T-helper 2 cell treated with Interferon-gamma antibody and Interleukin-4, amounts not matched to agents 5 μg/mL and 100 μg/mL, for 36 hours (primary cell): ENCODE measurements around the gene EEF1A1.

Experiments used
- DNase-seq: peaks from one replicate; pipeline ENCODE4 v3.0.0; 2021; ENCODE audit warnings: low spot score
- H3K27ac Mint-ChIP-seq: one replicate; pipeline ENCODE4 v1.8.0; 2021; ENCODE audit warnings: mild to moderate bottlenecking, mixed read lengths
- H3K27me3 Mint-ChIP-seq: one replicate; pipeline ENCODE4 v1.8.0; 2021; ENCODE audit warnings: low read depth, mixed read lengths
- H3K36me3 Mint-ChIP-seq: one replicate; pipeline ENCODE4 v1.8.0; 2021; ENCODE audit warnings: low read depth, mixed read lengths
- H3K4me1 Mint-ChIP-seq: one replicate; pipeline ENCODE4 v1.8.0; 2021; ENCODE audit warnings: low read depth, mixed read lengths
- H3K4me3 Mint-ChIP-seq: one replicate; pipeline ENCODE4 v1.8.0; 2022; ENCODE audit warnings: mild to moderate bottlenecking, moderate library complexity, mixed read lengths
- H3K9me3 Mint-ChIP-seq: one replicate; pipeline ENCODE4 v1.8.0; 2021; ENCODE audit warnings: mixed read lengths

EEF1A1 gene

DNA sequence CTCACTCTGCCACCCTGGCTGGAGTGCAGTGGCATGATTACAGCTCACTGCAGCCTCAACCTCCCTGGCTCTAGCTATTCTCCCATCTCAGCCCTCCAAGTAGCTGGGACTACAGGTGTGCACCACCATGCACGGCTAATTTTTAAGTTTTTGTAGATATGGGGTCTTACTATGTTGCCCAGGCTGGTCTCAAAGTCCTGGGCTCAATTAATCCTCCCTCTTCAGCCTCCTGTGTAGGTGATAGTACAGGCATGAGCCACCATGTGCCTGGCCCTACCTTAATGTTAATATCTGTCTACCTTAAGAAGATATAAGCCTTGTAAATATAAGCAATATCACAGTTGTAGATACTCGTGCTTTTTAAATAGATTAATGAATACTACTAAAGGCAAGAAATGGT, 16.7 kb downstream of the EEF1A1 start:
- Mint-ChIP-seq H3K36me3 (peaks cover 40% of the 10 kb centered on the region), H3K9me3 (no peaks in the 10 kb centered on the region), H3K27ac (no peak overlapping the region)

DNA sequence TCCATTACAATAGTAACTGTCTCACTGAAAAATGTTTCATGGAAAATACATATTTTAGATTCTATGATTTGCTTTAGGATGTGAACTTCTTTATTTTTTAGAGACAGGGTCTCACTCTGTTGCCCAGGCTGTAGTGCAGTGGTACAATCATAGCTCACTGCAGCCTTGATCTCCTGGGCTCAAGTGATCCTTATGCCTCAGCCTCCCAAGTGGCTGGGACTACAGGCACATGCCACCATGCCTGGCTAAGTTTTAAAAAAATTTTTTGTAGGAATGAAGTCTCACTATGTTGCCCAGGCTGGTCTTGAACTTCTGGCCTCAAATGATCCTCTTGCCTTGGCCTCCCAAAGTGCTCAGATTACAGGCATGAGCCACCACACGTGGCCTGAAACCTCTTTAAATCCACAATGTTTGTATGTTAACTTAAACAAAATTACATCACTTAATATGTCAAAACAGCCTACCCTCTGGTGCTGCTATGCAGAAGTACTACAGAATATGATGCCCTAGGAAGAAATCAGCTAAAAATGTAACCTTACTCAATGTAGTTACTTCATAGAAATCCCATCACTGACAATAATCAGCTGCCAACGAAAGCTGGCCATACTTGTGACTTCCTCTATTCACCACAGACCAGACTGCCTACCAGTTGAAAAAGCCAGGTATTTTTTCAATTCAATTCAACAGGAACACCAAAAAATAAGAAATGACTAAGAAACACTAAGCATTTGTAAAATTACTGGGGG, 17.6 kb downstream of the EEF1A1 start:
- peaks cover 4% of the 10 kb centered on the region for H3K4me1 Mint-ChIP-seq
- DNase-seq: no peak
- no peaks in the 10 kb centered on the region for H3K9me3 Mint-ChIP-seq
- no peak overlapping the region for H3K27ac Mint-ChIP-seq
- H3K4me3 Mint-ChIP-seq: no peak overlapping the region
- no peaks in the 10 kb centered on the region for H3K27me3 Mint-ChIP-seq
- H3K36me3 Mint-ChIP-seq: peaks cover 44% of the 10 kb centered on the region

More for the DNA sequence above, 16.7 kb downstream of the EEF1A1 start:
- no peak overlapping the region for H3K4me3 Mint-ChIP-seq
- peaks cover 4% of the 10 kb centered on the region for H3K4me1 Mint-ChIP-seq
- no peak for DNase-seq
- H3K27me3 Mint-ChIP-seq: no peaks in the 10 kb centered on the region

DNA sequence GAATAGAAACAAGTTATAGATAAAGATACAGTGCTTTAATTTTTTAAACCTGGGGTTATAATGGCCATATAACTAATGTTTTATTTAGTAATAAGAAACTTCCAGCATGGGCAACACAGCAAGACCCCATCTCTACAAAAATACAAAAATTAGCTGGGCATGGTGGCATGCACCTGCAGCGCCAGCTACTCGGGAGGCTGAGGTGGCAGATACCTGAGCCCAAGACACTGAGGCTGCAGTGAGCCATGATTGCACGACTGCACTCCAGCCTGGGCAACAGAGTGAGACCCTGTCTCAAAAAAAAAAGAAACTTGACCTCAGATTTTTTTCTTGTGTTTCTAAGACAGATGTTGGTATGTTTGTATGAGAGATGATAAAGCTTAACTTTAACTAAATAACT, 22.9 kb downstream of the EEF1A1 start:
- H3K36me3 Mint-ChIP-seq: peaks cover 44% of the 10 kb centered on the region
- no peak overlapping the region for H3K27ac Mint-ChIP-seq
- H3K4me1 Mint-ChIP-seq: no peaks in the 10 kb centered on the region
- H3K27me3 Mint-ChIP-seq: no peaks in the 10 kb centered on the region
- H3K9me3 Mint-ChIP-seq: no peaks in the 10 kb centered on the region
- no peak for DNase-seq
- no peak overlapping the region for H3K4me3 Mint-ChIP-seq

DNA sequence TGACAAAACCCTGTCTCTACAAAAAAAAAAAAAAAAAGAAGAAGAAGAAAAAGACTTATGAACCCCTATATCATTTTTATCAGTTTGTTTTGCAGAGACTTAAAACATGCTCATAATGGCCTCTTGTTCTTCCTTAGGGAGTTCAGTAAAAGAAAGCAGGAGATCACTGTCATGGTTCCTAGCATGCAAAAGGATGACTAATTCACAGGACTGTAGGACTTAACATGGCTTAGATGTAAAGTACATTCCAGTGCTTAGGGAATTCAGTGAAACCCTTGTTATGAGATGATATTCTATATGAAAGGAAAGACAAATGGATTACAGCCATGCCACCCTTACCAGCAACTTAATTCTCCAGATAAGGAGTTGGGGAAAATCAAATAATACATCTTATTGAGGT, 29.5 kb downstream of the EEF1A1 start:
- Mint-ChIP-seq H3K9me3 (no peaks in the 10 kb centered on the region), H3K36me3 (peaks cover 58% of the 10 kb centered on the region), H3K27me3 (no peaks in the 10 kb centered on the region), H3K4me3 (no peak overlapping the region), H3K4me1 (peaks cover 2% of the 10 kb centered on the region), H3K27ac (no peak overlapping the region)
- DNase-seq: no peak

DNA sequence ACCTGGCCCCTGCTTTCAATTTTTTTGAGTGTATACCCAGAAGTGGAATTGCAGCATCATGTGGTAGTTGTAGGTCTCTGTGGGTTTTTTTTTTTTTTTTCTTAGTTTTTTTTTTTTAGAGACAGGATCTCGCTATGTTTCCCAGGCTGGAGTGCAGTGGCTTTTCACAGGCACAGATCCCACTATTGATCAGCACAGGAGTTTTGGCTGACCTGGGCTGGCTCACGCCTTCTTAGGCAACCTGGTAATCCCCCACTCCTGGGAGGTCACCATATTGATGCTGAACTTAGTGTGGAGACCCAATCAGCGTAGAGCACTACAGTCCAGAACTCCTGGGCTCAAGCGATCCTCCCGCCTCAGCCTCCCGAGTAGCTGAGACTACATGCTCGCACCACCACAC, 33.4 kb downstream of the EEF1A1 start:
- H3K36me3 Mint-ChIP-seq: peaks cover 71% of the 10 kb centered on the region

DNA sequence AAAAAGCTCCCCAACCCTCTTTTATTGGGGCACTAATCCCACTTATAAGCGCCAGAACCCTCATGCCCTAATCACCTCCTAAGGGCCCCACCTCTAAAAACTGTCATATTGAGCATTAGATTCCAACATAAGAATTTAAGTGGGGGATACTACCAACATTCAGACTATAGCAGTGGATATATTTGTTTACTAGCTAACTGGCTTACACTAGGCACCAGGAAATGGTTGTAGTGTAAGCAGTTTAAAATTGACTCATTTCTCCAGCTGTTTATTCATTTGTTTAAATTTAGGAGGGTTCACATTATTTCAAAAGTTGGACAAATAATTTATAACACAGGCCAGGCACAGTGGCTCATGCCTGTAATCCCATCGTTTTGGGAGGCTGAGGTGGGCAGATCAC, 36.4 kb downstream of the EEF1A1 start:
- Mint-ChIP-seq H3K27me3 (no peaks in the 10 kb centered on the region), H3K4me3 (no peak overlapping the region), H3K36me3 (peaks cover 70% of the 10 kb centered on the region), H3K9me3 (no peaks in the 10 kb centered on the region), H3K4me1 (peaks cover 2% of the 10 kb centered on the region), H3K27ac (peak overlapping the region; percentile 26)
- DNase-seq: no peak

More for the DNA sequence above, 33.4 kb downstream of the EEF1A1 start:
- no peaks in the 10 kb centered on the region for H3K9me3 Mint-ChIP-seq
- peaks cover 2% of the 10 kb centered on the region for H3K4me1 Mint-ChIP-seq
- H3K4me3 Mint-ChIP-seq: no peak overlapping the region
- H3K27me3 Mint-ChIP-seq: no peaks in the 10 kb centered on the region
- no peak for DNase-seq
- no peak overlapping the region for H3K27ac Mint-ChIP-seq

DNA sequence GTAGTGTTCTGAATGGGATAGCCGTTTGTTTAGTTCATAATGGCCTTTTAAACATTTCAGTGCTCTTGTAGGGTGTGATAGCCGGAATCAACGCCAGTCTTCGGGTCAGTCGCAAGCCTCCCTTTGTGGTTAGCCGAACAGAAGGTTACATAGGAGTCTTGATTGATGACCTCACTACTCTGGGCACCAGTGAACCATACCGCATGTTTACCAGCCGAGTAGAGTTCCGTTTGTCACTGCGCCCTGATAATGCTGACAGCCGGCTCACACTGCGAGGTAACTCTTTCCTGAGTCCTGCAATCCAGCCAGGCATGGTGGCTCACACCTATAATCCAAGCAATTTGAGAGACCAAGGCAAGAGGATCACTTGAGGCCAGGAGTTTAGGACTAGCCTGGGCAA, 38.9 kb downstream of the EEF1A1 start:
- DNase-seq: no peak
- Mint-ChIP-seq H3K4me1 (peaks cover 2% of the 10 kb centered on the region), H3K27ac (no peak overlapping the region), H3K4me3 (no peak overlapping the region), H3K36me3 (peaks cover 58% of the 10 kb centered on the region), H3K9me3 (no peaks in the 10 kb centered on the region), H3K27me3 (no peaks in the 10 kb centered on the region)

DNA sequence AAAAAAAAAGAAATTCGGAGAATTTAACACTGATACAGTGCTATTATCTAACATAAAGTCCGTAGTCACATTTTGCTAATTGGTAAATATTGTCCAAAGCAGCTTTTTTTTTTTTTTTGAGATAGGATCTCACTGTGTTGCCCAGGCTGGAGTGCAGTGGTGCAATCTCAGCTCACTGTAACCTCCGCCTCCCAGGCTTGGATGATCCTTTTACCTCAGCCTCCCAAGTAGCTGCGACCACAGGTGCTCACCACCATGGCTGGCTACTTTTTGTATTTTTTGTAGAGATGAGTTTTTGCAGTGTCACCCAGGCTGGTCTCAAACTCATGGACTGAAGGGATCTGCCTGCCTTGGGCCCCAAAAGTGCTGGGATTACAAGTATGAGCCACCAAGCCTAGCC, 43.4 kb downstream of the EEF1A1 start:
- no peak for DNase-seq
- Mint-ChIP-seq H3K4me3 (no peak overlapping the region), H3K27me3 (no peaks in the 10 kb centered on the region), H3K36me3 (peaks cover 50% of the 10 kb centered on the region), H3K27ac (no peak overlapping the region), H3K9me3 (no peaks in the 10 kb centered on the region), H3K4me1 (peaks cover 3% of the 10 kb centered on the region)

DNA sequence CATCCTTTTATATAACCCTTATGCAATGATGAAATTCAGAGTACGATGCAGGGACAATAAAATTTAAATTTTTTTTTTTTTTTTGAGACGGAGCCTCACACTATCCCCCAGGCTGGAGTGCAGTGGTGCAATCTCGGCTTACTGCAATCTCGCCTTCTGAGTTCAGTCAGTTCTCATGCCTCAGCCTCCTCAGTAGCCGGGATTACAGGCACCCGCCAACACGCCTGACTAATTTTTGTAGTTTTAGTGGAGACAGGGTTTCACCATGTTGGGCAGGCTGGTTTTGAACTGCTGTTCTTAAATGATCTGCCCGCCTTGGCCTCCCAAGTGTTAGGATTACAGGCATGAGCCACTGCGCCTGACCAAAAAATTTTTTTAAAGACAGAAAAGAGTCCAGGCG, 44.1 kb downstream of the EEF1A1 start:
- no peaks in the 10 kb centered on the region for H3K27me3 Mint-ChIP-seq

DNA sequence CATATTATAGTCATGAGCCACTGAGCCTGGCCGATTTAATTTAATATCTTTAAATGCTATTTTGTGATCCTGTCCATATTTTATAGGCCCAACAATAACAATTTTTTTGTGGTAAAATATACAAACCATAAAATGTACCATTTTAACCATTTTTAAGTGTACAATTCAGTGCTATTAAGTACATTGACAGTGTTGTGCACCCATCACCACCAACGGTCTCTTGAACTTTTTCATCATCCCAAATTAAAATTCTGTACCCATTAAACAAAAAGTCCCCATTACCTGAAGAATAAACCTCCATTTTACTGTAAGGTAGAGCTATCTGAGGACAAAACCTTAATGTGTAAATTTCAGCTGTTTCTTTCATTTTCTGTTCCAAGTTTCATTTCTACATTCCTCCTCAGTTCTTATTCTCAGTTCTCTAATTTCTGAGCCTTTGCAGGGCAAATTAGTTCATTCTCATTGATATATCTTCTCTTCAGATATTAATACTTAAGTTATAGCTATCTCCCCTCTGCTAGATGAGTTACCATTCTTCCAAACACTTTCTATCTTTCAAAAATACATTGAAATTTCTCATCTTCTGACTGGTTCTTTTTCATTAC, 49.0 kb downstream of the EEF1A1 start:
- Mint-ChIP-seq H3K9me3 (no peaks in the 10 kb centered on the region), H3K4me3 (peak overlapping the region; percentile 58), H3K4me1 (peaks cover 19% of the 10 kb centered on the region), H3K27ac (peak overlapping the region; percentile 80), H3K36me3 (peaks cover 47% of the 10 kb centered on the region), H3K27me3 (no peaks in the 10 kb centered on the region)
- no peak for DNase-seq

More for the DNA sequence above, 44.1 kb downstream of the EEF1A1 start:
- DNase-seq: no peak
- H3K36me3 Mint-ChIP-seq: peaks cover 49% of the 10 kb centered on the region
- H3K27ac Mint-ChIP-seq: no peak overlapping the region
- H3K4me1 Mint-ChIP-seq: peaks cover 9% of the 10 kb centered on the region
- H3K9me3 Mint-ChIP-seq: no peaks in the 10 kb centered on the region
- H3K4me3 Mint-ChIP-seq: no peak overlapping the region
